Hematopoietic multipotent progenitor cell treated with erythropoietin and hydrocortisone succinate and interleukin-3 and kit ligand, for 6 days (in vitro differentiated cells): Measurements from ENCODE around the gene MISP.
"Not testable (repeated sequence)": the region's sequence is repeated elsewhere in the genome, so short reads cannot be mapped to it uniquely, and the experiment has no call there.

ENCODE experiments used
- DNase-seq: peaks from one replicate; pipeline ENCODE4 v3.0.0-alpha.2; 2015

The MISP gene, protein sequence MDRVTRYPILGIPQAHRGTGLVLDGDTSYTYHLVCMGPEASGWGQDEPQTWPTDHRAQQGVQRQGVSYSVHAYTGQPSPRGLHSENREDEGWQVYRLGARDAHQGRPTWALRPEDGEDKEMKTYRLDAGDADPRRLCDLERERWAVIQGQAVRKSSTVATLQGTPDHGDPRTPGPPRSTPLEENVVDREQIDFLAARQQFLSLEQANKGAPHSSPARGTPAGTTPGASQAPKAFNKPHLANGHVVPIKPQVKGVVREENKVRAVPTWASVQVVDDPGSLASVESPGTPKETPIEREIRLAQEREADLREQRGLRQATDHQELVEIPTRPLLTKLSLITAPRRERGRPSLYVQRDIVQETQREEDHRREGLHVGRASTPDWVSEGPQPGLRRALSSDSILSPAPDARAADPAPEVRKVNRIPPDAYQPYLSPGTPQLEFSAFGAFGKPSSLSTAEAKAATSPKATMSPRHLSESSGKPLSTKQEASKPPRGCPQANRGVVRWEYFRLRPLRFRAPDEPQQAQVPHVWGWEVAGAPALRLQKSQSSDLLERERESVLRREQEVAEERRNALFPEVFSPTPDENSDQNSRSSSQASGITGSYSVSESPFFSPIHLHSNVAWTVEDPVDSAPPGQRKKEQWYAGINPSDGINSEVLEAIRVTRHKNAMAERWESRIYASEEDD

DNA sequence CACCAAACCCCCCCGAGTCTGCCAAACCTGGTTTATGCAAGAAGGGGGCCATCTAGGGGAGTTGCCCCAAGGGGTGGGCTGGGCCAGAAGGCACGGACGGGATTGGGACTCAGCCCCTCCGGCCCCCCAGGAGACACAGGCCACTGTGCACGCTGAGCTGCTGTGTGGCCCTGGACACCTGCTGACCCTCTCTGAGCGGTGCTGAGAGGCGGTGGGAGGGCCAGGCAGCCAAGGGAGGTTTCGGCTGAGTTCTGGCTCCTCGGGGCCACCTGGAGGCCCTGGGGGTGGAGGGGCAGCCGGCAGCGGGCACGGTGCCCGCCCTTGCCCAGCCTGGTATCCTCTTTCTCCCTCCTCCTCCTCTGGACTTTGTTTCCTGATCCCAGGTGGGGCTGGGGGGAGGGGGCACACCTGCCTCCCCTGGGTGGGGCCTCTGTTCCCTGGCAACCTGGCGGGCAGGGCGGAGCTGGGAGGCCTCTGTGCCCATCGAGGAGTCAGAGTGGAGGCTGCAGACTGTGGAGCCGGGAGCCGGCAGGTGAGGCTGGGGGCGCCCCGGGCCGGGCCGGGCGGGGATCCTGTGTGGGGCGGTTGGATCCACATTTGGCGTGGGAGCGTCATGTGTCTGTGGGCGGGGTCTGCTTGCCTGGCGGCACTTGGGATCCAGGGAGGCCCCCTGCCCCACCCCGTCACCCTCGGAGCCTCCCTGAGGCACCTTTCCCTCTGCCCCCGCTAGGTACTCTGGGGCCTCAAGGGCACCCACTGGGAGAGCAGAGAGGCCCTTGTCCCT lies at the start of gene MISP:
TSS of gene MISP (plus strand) at position 473 of the 784 bp plus-strand sequence. CDS start 5,835 bp downstream, outside the sequence.
- no peak for DNase-seq

- not testable (repeated sequence) for DNase-seq
Measured at GRCh38 chr19:702847-703246, 48.1 kb upstream of the MISP start.

GRCh38 chr19:703329-703650 lies 47.6 kb upstream of the MISP start:
- no peak for DNase-seq

DNA sequence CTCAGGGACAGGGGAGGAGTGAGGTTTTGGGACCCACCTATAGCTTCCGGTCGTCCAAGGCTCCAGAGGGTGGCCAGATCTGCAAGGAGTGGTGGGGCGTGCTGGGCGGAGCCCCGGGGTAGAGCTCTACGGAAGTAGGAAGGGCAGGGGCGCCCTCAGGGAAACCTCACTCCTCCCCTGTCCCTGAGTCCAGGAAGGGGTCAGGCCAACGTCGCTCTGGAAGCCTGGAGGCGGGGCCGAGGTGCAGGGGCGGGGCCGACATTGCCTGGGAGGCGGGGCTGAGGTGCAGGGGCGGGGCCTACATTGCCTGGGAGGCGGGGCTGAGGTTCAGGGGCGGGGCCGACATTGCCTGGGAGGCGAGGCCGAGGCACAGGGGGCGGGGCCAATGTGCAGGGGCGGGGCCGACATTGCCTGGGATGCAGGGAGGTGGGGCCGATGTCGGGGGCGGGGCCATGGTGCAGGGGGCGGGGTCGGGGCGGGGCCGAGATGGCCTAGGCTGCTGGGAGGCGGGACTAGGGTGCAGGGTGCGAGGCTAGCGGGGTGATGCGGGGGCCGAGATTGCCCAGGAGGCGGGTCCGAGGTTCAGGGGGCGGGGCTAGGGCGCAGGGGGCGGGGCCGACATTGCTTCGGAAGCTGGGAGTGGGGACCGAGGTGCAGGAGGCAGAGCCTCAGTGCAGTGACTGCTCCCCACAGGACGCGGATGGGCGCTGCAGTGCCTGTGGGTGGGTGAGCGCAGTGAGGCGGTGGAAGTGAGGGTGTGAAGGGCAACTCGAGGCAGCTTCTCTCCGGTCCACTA lies 47.1 kb upstream of the MISP start:
- peak; percentile 97 for DNase-seq

GRCh38 chr19:704447-704741 lies 46.5 kb upstream of the MISP start:
- no peak for DNase-seq

DNA sequence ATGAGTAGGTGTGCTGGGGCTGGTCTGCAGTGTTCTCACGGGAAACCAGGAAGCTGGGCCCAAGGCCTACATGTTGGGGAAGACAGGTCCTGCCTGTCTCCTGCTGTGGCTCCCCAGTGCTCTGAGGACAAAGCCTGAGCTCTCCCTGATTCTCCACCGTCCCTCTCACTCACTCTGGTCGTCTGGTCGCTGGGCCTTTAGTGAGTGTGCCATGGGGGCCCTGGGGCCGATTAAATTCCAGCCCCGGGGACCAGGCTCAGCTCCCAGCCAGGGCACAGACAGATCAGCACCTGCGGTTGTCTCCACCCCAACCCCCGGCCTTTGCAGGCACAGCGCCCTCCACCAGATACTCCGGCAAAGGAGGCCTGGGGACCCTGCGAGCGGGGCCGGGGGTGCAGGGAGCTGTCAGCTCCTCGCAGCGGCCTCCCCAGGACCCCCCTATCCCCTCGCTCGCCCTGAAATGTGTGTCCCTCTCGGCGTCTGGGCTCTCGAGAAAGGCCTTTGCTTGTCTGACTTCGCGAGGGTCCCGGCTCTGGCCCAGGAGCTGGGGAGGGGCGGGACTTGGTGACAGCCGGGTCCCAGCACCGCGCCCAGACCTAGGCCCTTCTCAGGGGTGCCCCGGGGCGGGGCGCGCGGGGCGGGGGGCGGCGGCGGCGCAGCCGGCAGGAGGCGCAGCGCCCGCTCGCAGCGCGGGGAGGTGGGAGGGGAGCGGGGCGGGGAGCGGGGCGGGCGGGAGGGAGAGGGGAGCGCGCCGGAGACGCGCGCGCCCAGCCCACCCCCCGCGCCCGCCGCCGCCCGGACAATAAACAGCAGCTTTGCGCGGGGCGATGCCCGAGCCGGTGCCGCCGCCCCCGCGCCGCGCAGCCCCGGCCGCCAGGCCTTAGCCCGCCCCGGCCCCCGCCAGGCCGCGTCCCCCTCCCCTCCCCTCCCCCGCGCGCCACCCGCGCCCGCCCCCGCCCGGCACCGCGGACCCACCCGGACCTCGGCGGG lies 42.5 kb upstream of the MISP start, which contains the start of gene PALM:
TSS of gene PALM (plus strand) at position 782 of the 990 bp plus-strand sequence. CDS start 212 bp downstream, outside the sequence.
- DNase-seq, result peak; percentile 43

GRCh38 chr19:709196-709964 lies 41.5 kb upstream of the MISP start:
- no peak for DNase-seq

GRCh38 chr19:709965-710571 lies 40.8 kb upstream of the MISP start:
- no peak for DNase-seq

- no peak for DNase-seq
Measured at GRCh38 chr19:710767-711166, 40.1 kb upstream of the MISP start.

DNA sequence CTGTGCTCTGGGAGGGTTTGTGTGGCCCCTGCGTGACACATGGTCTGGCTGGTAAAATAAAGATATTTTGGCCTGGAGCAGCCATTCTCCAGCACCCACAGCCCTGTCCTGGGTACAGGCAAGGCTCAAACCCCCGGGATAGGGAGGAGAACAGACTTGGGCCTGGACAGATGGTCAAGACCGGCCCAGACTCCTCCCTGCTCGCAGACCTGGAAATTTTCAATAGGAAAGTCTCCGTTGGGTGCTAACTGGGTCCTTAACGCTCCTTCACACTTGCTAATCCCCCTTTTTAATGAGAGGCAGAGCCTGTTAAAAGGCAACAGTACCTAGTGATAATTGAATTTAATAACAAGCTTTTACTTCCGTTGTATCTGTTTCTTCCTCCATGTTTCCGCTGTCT lies 39.7 kb upstream of the MISP start:
- no peak for DNase-seq

GRCh38 chr19:715347-715746 lies 35.6 kb upstream of the MISP start:
- DNase-seq, result no peak

GRCh38 chr19:718251-718951 lies 32.5 kb upstream of the MISP start:
- DNase-seq, result no peak

- no peak for DNase-seq
Measured at GRCh38 chr19:718991-719512, 31.9 kb upstream of the MISP start.

- no peak for DNase-seq
Measured at GRCh38 chr19:719636-720344, 31.1 kb upstream of the MISP start.

DNA sequence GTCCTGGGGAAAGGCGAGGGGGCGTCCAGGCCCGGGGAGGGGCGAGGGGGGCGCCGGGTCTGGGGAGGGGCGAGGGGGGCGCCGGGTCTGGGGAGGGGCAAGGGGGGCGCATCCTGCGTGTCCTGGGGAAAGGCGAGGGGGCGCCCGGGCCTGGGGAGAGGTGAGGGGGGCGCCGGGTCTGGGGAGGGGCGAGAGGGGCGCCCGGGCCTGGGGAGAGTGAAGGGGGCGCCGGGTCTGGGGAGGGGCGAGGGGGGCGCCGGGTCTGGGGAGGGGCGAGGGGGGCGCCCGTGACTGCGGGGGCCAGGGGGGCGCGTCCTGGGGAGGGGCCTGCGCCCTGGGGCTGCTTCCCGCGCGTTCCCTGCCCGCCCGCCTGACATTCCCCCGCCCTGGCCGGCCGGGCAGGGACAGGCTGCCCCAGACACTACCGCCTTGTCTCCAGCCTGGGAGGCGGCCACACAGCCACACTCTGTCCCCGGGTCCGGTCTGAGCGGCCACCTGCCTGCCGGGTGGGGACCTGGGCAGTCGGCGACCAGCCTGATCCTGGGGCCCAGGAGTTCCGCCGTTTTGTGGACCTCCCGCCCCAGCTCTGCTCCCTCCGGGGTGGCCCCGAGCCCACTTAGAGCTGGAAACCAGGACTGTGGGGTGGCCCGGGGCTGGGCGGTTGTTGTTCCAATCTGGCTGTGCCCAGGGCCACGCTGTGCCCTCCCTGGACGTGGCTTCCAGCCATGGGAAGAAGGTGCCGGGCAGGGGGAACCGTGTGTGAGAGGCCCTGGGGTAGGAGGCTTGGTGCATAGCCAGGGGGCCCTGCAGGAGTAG lies 30.4 kb upstream of the MISP start:
- DNase-seq, result no peak

DNA sequence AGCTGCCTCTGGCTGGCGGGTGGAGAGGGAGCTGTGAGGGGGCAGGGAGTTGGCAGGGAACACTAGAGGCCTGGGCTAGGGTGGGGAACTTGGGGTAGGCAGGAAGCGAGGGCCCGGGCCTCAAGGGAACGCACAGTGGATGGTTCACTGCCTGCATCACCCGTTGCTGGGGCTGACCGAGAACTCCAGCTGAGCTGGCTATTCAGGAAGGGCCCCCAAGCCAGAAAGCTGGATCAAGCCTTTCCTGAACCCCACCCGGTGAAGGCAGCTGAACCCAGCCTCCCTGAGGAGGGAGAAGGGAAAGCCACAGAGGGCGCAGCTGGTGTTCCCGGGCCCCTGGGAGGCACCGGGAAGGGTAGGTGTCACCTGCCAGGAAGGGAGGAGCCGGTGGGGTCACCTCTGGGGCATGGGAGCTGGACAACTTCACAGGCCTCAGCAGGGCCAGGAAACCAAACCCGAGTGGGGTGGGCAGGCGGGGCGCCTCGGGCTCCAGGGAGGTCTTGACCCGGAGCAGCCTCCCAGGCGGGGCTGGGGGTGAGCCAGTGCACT lies 28.3 kb upstream of the MISP start:
- DNase-seq, result no peak

DNA sequence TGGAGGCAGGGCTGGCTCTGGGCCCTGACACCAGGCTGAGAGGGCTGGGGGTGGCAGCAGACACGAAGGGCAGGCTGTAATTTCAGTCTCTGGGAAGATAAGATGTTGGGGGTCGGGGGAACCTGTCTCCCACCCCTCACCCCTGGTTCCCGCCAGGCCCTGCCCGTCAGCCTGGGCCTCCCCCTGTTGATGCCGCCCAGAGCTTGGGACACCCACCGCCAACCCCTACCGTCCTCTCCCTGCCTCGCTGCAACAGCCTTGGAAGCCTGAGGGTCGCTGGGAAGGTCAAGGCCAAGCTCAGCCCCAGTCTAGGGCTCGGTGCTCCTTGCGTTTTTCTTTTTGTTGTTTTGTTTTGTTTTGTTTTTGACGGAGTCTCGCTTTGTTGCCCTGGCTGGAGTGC lies 27.7 kb upstream of the MISP start:
- DNase-seq, result no peak

- DNase-seq, result no peak
Measured at GRCh38 chr19:723714-724113, 27.2 kb upstream of the MISP start.
